ENCODE results near the gene PDE6B. TPM values are rescaled to one million over a fixed set of nuclear protein-coding genes. Genes with fewer than 3 reads are reported as not detected.

PDE6B gene
- total RNA-seq, 1 donor from 2014 or later: 11.2 TPM

DNA sequence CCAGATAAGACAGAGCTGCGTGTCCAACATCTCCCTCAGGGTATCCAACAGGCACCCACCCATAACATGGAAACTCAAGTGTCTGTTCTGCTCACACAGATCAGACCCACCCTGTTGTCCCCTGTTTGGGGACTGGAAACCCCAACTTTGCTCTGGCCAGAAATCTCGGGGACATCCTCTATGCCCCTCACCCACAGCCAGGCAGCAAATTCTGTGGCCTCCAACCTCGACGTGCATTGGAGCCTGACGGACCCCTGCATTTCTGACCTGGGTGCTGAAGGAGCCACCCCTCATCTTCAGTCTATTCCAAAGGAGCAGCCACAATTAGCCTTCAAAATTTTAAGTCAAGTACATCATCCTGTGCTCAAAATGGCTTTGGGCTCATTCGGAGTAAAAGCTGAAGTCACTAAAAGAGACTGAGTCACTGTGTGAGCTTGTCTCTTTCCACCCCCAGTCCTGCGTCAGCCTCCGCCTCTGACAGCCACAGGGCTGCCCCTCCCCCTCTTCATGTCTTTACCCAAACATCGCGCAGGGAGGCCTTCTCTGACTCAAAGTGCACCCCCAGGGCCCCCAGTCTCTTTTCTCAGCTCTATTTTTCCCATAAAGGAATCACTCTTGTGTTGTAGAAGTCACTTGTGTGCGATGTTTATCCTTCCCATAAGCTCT is 24.4 kb upstream of the PDE6B start:
- DNase-seq (ENCODE audit: low read depth): no peak

GRCh38 chr4:601612-602558 is 23.5 kb upstream of the PDE6B start:
- no peak for DNase-seq (ENCODE audit: low read depth)

GRCh38 chr4:602559-602942 is 22.8 kb upstream of the PDE6B start:
- DNase-seq (ENCODE audit: low read depth): peak; percentile 38

GRCh38 chr4:604131-604530 is 21.2 kb upstream of the PDE6B start:
- DNase-seq (ENCODE audit: low read depth): no peak

DNA sequence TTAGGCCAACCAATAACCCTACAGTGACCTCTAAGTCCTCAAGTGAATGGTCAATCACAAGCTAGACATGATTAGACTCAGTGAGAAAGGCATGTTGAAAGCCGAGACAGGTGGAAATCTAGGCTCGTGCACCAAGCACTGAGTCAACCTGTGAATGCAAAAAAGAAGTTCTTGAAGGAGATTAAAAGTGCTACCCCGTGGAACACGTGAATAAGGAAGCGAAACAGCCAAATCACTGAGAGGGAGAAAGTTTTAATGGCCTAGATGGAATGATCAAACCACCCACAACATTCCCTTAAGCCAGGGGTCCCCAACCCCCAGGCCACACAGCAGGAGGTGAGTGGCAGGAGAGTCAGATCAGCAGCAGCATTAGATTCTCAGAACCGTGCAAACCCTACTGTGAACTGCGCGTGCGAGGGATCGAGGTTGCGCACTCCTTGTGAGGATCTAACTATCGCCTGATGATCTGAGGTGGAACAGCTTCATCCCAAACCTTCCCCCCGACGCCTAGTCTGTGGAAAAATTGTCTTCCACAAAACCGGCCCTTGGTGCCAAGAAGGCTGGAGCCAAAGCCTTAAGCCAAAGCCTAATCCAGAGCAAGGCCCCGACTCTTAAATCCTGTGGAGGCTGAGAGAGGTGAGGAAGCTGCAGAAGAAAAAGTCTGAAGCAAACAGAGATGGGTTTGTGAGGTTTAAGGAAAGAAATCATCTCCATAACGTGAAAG is 19.5 kb upstream of the PDE6B start:
- DNase-seq (ENCODE audit: low read depth): no peak

DNA sequence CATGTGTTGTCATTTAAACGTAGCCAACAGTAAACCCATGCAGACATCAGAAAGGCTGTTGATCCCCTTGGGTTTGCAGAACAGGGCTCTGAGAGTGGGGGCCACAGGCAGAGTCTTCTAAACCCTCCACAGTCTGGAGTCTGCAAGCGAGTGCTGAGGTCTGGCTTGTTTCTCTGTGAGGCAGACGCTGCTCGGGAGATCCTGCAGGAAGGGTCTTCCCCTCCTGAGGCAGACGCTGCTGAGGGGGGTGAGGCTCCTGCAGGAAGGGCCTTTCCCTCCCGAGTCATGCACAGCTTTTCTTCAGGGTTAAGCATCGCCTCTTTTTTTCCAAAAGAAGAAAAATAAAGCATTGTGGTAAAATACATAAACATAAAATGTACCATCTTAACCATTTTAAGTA is 17.1 kb upstream of the PDE6B start:
- DNase-seq (ENCODE audit: low read depth): no peak

DNA sequence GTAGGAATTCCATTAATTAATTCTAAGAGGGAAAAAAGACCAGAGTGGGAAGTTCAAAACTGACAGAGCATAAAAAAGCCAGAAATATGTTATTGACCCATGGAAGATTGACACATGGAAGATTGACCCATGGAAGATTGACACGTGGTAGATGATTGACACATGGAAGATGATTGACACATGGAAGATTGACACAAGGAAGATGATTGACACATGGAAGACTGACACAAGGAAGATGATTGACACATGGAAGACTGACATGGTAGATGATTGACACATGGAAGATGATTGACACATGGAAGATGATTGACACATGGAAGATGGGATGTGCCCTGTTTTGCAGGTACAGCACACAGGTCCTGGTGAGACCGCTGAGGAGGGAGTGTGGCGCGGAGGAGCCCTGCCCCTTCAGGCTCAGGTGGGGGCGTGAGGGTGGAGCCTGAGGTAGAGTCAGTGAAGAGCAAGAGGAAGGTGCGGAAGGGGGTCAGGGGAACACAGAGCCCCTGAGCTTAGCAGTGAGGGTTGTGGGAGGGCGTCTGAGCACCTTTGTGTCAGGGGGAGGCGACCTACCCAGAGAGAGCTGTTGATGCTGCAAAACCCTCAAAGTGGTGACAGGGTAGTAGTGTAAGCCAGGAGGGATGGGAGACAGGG is 15.8 kb upstream of the PDE6B start:
- no peak for DNase-seq (ENCODE audit: low read depth)

GRCh38 chr4:610411-611261 is 14.7 kb upstream of the PDE6B start:
- DNase-seq (ENCODE audit: low read depth): peak; percentile 84

DNA sequence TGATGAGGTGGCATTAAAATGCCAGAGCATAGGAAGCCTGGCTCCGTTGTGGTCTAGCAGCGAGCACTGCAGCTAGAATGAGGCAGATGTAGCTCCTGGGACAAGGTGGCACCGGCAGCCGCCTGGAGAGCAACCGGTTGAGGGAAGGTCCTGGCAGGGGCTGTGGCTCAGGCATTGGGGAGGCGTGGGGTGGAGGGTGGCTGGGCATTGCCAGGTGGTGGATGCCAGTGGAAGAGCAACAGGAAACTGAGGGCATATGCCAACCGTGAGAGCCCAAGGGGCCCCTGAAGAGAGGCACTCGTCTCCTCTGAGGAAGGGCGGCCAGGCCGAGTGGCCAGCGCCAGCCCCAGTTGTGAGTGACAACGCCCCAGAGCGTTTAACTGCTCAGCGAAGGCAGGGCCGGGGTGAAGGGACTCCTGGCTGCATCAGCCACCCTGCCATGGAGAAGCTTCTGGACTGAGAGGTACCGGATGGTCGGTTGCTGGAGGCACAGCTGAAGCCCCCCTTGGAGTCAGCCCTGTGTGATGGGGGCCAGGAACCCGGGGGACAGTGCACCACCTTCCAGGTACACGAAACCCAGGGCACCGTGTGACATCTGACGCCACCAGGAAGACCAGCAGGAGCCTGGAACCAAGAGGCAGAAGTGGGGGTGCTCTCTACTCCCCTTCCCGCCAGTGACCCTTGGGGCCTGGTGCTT is 13.2 kb upstream of the PDE6B start:
- no peak for DNase-seq (ENCODE audit: low read depth)

DNA sequence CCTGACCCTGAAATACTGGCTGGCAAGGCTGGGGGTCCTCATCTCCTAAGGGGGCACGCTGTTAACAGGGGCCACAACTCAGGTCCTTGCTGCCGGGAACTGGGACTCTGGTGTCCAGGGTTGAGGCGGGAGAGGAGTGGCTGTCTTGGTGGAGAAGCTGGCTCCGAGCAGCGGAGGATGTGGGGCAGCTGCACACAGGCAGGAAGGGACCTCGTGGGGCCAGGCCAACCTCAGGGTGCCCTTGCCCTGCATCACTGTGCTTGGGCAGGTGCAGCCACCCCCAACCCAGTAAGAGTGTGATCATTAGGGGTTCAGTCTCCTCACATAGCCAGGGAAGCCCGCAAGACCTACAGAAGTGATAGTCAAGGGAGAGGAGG is 12.6 kb upstream of the PDE6B start:
- no peak for DNase-seq (ENCODE audit: low read depth)

- no peak for DNase-seq (ENCODE audit: low read depth)
These were observed 12.2 kb upstream of the PDE6B start for GRCh38 chr4:613126-613525.

DNA sequence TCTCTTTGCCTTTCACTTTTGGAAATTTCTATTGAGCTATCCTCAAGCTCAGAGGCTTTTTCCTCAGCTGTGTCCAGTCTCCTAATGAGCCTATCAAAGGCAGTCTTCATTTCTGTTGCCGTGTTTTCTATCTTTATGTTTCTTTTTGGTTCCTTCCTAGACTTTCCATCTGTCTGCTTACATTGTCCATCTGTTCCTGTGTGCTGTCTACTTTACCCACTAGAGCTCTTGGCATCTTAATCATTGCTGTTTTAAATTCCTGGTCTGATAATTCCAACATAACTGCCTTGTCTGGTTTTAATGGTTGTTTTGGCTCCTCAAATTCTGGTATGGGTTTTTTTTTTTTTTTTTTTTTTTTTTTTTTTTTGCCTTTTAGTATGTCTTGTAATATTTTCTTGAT is 9.3 kb upstream of the PDE6B start:
- no peak for DNase-seq (ENCODE audit: low read depth)

- DNase-seq (ENCODE audit: low read depth): no peak
These were observed 8.3 kb upstream of the PDE6B start for GRCh38 chr4:616911-617643.

- peak; percentile 29 for DNase-seq (ENCODE audit: low read depth)
These were observed 7.4 kb upstream of the PDE6B start for GRCh38 chr4:617644-618641.

DNA sequence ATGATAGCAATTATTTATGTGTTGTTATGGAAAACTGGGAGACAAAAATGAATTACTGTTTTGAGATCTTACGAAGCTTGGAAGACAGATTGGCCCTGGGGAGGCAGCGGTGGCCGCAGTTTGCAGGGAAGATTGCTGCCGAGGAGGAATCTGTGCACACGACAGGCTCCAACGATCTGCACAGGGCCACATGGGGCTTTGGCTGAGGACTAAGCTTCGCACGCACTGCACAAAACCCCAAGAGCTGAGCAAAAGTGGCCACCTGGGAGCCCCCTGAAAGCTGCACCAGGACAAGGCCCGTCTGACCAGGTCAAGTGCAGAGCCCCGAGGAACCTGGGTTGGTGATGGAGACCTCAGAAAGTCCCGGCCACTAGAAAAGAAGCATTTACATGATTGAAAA is 5.2 kb upstream of the PDE6B start:
- no peak for DNase-seq (ENCODE audit: low read depth)

DNA sequence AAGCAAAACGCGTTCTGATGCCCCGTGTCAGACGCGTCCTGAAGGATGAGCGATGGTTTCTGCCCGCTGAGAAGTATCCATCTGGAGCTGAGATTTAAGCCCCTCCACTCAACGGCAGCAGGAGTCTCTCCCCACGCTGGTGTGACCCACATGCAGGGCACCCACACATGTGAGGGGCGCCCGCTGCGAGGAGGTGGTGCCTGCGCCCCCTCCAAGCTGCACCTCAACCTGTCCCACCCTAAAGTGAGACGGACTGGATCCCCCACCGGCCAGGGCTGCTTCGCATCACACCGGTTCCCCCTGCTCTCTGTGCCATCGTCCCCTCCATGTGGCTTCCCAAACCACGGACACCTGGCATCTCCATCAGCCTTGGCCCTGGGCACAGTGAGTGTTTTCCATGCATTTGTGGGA is 4.5 kb upstream of the PDE6B start:
- DNase-seq (ENCODE audit: low read depth): no peak

DNA sequence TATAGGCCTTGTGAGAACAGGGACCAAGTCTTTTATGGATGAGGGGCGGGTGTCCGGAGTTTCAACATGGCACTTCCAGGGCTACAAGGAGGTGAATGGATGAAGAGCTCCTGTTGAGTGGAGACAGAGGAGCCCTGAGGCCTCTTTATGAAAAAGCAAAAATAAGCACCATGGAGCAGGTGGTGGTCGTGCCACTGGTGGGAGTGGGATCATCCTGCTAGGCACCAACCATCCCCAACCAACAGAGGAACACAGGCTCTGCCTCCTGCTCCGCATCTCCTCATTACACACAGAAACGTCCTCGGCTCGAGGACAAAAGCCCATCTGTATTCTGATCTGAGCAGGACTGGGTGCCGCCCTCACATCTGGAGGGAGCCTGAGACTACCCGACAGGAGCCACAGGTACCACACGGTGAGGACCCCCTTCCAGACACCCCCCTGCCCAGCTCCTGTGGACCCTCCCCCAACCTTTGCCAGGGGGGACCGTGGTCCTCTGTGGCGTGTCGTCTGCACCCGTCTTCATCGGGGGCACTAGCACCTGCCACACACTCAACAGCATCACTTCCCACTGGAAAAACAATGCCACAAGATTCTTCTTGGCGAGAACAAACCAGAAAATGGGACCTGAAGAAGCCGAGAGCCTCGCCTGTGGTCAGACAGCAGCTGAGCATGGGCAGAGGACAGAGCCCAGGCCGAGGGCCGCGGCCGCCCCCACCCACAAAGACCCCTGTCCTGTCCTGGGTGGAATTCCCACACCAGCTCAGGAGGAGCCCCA is 3.9 kb upstream of the PDE6B start:
- no peak for DNase-seq (ENCODE audit: low read depth)

All from renal cortical epithelial cell (primary cell).